Loucy (cell line): ENCODE measurements around the gene TXNDC11.

Experiments used
- CTCF ChIP-seq: fragments of 200-600 bp; sonication (generic); conservative IDR thresholded peaks from 2 replicates; pipeline ENCODE4 v1.5.1; 2014; ENCODE audit warnings: mild to moderate bottlenecking, antibody characterized with exemption, low read length
- EZH2phosphoT487 ChIP-seq: fragments of 200-600 bp; IDR thresholded peaks from 2 replicates; pipeline ENCODE4 v1.6.1; 2018; ENCODE audit warnings: antibody characterized with exemption, mild to moderate bottlenecking, moderate library complexity, borderline replicate concordance

- TF ChIP-seq CTCF (no peak), EZH2phosphoT487 (no peak)
Measured at GRCh38 chr16:11679941-11680911, 62.4 kb downstream of the TXNDC11 start.
